ENCODE data around the gene IL10RB. TPM values are rescaled to one million over a fixed set of nuclear protein-coding genes. Genes with fewer than 3 reads are reported as not detected.

The IL10RB gene
- total RNA-seq, 1 donor from 2014 or later, result 49.1 TPM

GRCh38 chr21:33244779-33245105, 21.4 kb upstream of the IL10RB start:
- no peak for TF ChIP-seq CTCF (IDR thresholded peaks at IDR 0.05)
- H3K36me3 ChIP-seq, result peaks cover 68% of the 10 kb centered on the region
- H3K27ac ChIP-seq, result no peak overlapping the region
- intact Hi-C loops (cut with DNase I), result no loop called here
- H3K27me3 ChIP-seq (ENCODE audit: low read depth), result no peaks in the 10 kb centered on the region
- ATAC-seq (no peak), DNase-seq (no peak)
- H3K9me3 ChIP-seq, result no peaks in the 10 kb centered on the region
- H3K4me1 ChIP-seq, result peaks cover 11% of the 10 kb centered on the region
- no peak overlapping the region for H3K4me3 ChIP-seq

GRCh38 chr21:33245289-33245918, 20.8 kb upstream of the IL10RB start:
- Histone ChIP-seq H3K9me3 (no peaks in the 10 kb centered on the region), H3K36me3 (peaks cover 74% of the 10 kb centered on the region), H3K27me3 (ENCODE audit: low read depth) (no peaks in the 10 kb centered on the region), H3K4me1 (peaks cover 11% of the 10 kb centered on the region), H3K27ac (no peak overlapping the region), H3K4me3 (no peak overlapping the region)
- ATAC-seq (no peak), DNase-seq (no peak)
- intact Hi-C loops (cut with DNase I), result no loop called here
- TF ChIP-seq CTCF (IDR thresholded peaks at IDR 0.05), result no peak

- Histone ChIP-seq H3K9me3 (no peaks in the 10 kb centered on the region), H3K27me3 (ENCODE audit: low read depth) (no peaks in the 10 kb centered on the region), H3K4me3 (no peak overlapping the region), H3K36me3 (peaks cover 86% of the 10 kb centered on the region), H3K4me1 (peaks cover 11% of the 10 kb centered on the region), H3K27ac (no peak overlapping the region)
- intact Hi-C loops (cut with DNase I), result no loop called here
- ATAC-seq (no peak), DNase-seq (no peak)
- no peak for TF ChIP-seq CTCF (IDR thresholded peaks at IDR 0.05)
These were observed 19.7 kb upstream of the IL10RB start for GRCh38 chr21:33246506-33246905.

GRCh38 chr21:33246963-33247362, 19.2 kb upstream of the IL10RB start:
- no peaks in the 10 kb centered on the region for H3K27me3 ChIP-seq (ENCODE audit: low read depth)
- no peak overlapping the region for H3K27ac ChIP-seq
- DNase-seq, result no peak
- no peaks in the 10 kb centered on the region for H3K9me3 ChIP-seq
- H3K4me3 ChIP-seq, result no peak overlapping the region
- peaks cover 87% of the 10 kb centered on the region for H3K36me3 ChIP-seq
- TF ChIP-seq CTCF (IDR thresholded peaks at IDR 0.05), result no peak
- H3K4me1 ChIP-seq, result peaks cover 11% of the 10 kb centered on the region
- intact Hi-C loops (cut with DNase I), result no loop called here
- ATAC-seq, result no peak

- Histone ChIP-seq H3K4me1 (peaks cover 11% of the 10 kb centered on the region), H3K27ac (no peak overlapping the region), H3K27me3 (ENCODE audit: low read depth) (no peaks in the 10 kb centered on the region), H3K36me3 (peaks cover 90% of the 10 kb centered on the region), H3K4me3 (no peak overlapping the region), H3K9me3 (no peaks in the 10 kb centered on the region)
- no peak for TF ChIP-seq CTCF (IDR thresholded peaks at IDR 0.05)
- ATAC-seq, result no peak
- intact Hi-C loops (cut with DNase I), result no loop called here
- no peak for DNase-seq
These were observed 18.6 kb upstream of the IL10RB start for GRCh38 chr21:33247599-33247998.

All from lower lobe of right lung (tissue), 2 donors.